MG63 (cell line): Measurements from ENCODE around the gene FAM219A. TPM values are rescaled to one million over a fixed set of nuclear protein-coding genes. Genes with fewer than 3 reads are reported as not detected.
A peak's percentile ranks its signal among the peaks of the same experiment; 100 is the strongest.
"Not testable (repeated sequence)": the region's sequence is repeated elsewhere in the genome, so short reads cannot be mapped to it uniquely, and the experiment has no call there.

Source experiments
- DNase-seq: peaks from one replicate; pipeline ENCODE4 v3.0.0-alpha.2; 2020
- H3K27me3 ChIP-seq: fragments of 250-450 bp; sonication (Bioruptor Pico); 2 replicates; pipeline ENCODE4 v1.5.1; 2020; ENCODE audit warnings: mild to moderate bottlenecking, moderate library complexity
- H3K36me3 ChIP-seq: fragments of 250-450 bp; sonication (Bioruptor Pico); 2 replicates; pipeline ENCODE4 v1.5.1; 2020; ENCODE audit warnings: mild to moderate bottlenecking, moderate library complexity
- H3K4me3 ChIP-seq: fragments of 250-450 bp; sonication (Bioruptor Pico); 2 replicates; pipeline ENCODE4 v1.5.1; 2020; ENCODE audit warnings: mild to moderate bottlenecking, moderate library complexity
- H3K9me3 ChIP-seq: fragments of 250-450 bp; sonication (Bioruptor Pico); 2 replicates; pipeline ENCODE4 v1.5.1; 2020; ENCODE audit warnings: mild to moderate bottlenecking, moderate library complexity
- total RNA-seq: library from RNA; depleted of rRNA; stranded (reverse); fragments of >200 nt; shearing (Covaris generic); gene quantifications from 2 replicates; pipeline ENCODE4 v1.2.3, GENCODE V29; 2014; ENCODE audit warnings: low replicate concordance

Gene FAM219A
- total RNA-seq, 1 experiment from 2014 or later = 7.7 TPM

DNA sequence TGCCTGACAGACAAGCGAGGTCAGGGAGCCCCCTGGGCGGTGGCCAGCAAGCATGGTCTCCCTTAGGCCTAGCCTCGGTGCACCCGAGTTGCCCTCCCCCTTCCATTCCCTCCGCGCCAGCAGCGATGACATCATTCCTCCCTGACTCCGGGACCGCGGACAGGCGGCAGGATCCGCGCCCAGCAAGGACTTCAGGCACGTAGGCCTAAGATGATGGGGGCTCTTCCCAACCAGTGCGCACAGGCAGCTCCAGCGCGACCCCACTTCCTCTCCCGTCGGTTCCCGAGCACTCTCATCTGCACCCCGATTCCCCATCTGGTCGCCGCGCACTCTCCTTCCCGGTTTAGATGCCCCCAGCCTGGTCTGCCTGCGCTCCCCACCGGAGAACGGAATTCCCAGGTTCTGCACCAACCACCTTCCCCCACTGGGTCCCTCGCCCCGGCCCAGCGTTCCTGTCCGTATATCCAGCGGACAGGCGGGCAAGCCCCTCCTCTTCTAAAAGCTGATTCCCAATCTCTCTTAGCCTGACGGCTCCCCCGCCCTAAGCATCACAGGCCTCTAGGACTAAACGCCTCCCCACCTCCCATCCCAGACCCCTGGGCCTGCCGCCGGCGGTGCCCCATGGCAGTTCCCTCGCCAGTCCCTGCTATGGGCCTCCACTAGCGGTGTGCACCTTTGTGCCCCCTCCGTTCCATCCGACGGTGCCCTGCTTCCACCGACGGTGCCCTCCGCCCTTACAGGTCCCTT, 931 bp downstream of the FAM219A start:
- no peaks in the 10 kb centered on the region for H3K36me3 ChIP-seq
- H3K27me3 ChIP-seq = no peaks in the 10 kb centered on the region
- no peaks in the 10 kb centered on the region for H3K9me3 ChIP-seq
- DNase-seq = peak; percentile 82
- H3K4me3 ChIP-seq = peak overlapping the region; percentile 71

- Histone ChIP-seq H3K9me3 (no peaks in the 10 kb centered on the region), H3K27me3 (no peaks in the 10 kb centered on the region), H3K4me3 (peak overlapping the region; percentile 71), H3K36me3 (no peaks in the 10 kb centered on the region)
- DNase-seq = no peak
These were observed 1.6 kb downstream of the FAM219A start for GRCh38 chr9:34456746-34457145.

GRCh38 chr9:34456151-34456550, 2.2 kb downstream of the FAM219A start:
- no peaks in the 10 kb centered on the region for H3K9me3 ChIP-seq
- no peaks in the 10 kb centered on the region for H3K27me3 ChIP-seq
- DNase-seq = no peak
- no peaks in the 10 kb centered on the region for H3K36me3 ChIP-seq
- no peak overlapping the region for H3K4me3 ChIP-seq

GRCh38 chr9:34454571-34455065, 3.8 kb downstream of the FAM219A start:
- peak; percentile 67 for DNase-seq
- Histone ChIP-seq H3K36me3 (no peaks in the 10 kb centered on the region), H3K27me3 (no peaks in the 10 kb centered on the region), H3K4me3 (no peak overlapping the region), H3K9me3 (no peaks in the 10 kb centered on the region)

DNA sequence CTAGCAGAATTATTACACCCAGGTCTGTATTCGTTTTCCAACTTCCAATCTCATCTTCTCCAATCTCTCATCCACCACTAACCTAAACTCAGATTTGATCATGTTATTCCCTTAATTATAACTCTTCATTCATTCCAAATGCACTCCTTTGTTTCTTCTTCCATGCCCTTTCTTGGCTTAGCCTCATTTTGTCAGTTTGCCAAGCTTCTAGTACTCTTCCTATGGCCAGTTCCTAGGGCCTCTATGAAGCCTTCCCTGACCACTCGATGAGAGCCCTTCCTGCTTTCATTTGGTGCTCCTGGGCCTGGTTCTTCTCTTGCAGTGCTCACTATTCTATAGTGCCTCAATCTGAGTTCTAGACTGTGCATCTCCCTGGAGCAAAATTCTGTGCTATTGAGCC, 5.8 kb downstream of the FAM219A start:
- Histone ChIP-seq H3K9me3 (no peaks in the 10 kb centered on the region), H3K36me3 (no peaks in the 10 kb centered on the region), H3K27me3 (no peaks in the 10 kb centered on the region), H3K4me3 (no peak overlapping the region)
- DNase-seq = no peak

DNA sequence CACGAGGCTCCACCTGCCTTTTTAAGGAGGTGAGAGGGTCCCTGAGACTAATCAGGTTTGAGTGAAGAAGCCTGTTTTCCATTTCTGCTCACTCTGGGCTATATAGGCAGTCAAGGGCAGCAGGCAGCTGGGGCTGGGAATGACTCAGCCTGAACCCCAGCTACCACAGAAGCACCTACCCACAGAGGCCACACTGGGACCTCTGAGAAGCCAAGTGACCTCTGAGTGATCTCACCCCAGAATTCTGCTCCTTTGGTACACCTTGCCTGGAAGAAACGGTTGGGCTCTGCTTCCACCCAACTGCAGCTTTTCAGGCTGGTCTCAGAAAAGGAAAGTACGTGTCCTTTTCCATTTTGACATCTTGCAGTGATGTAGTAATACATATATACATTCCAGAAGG, 6.8 kb downstream of the FAM219A start:
- Histone ChIP-seq H3K9me3 (no peaks in the 10 kb centered on the region), H3K27me3 (no peaks in the 10 kb centered on the region)

GRCh38 chr9:34451135-34451534, 7.2 kb downstream of the FAM219A start:
- no peaks in the 10 kb centered on the region for H3K36me3 ChIP-seq
- no peak for DNase-seq
- H3K9me3 ChIP-seq = no peaks in the 10 kb centered on the region
- H3K4me3 ChIP-seq = no peak overlapping the region
- H3K27me3 ChIP-seq = no peaks in the 10 kb centered on the region

More for the DNA sequence above, 6.8 kb downstream of the FAM219A start:
- no peak for DNase-seq
- no peak overlapping the region for H3K4me3 ChIP-seq
- H3K36me3 ChIP-seq = no peaks in the 10 kb centered on the region

DNA sequence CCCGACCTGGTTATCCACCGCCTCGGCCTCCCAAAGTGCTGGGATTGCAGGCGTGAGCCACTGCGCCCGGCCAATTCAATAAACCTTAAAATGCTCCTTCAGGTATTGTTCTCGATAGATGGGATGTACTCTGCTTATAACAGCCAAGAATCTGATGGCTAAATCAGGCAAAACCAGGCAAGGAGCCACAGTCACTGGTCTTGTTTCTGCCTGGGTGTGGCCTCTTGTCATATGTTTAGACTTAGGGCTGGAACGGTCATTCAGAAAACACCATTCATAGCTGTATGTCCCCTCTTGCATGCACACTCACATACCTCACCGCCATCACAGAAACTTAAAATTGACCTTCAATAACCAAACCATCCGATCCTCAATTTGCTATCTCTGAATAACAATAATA, 7.7 kb downstream of the FAM219A start:
- no peaks in the 10 kb centered on the region for H3K27me3 ChIP-seq
- no peak overlapping the region for H3K4me3 ChIP-seq
- DNase-seq = no peak
- H3K9me3 ChIP-seq = no peaks in the 10 kb centered on the region
- H3K36me3 ChIP-seq = no peaks in the 10 kb centered on the region

DNA sequence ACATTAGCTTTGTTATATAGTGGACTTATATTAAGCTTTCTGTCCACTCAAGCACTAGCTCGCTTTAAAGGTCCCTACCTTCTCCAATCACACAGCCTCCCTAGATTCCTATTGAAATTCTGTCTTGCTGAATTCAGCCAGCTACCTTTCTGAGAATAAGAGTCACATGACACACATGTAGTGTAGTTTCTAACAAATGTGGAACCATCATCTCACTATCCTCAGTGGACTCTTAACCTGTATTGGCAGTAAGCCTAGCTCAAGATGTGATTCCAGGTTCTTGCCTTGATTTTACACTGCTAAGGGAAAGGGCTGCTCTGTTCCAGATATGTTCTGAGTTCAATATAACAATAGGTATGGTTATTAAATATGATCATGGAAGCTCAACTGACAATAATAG, 11.4 kb downstream of the FAM219A start:
- no peak for DNase-seq
- no peaks in the 10 kb centered on the region for H3K9me3 ChIP-seq
- no peaks in the 10 kb centered on the region for H3K27me3 ChIP-seq
- no peak overlapping the region for H3K4me3 ChIP-seq
- no peaks in the 10 kb centered on the region for H3K36me3 ChIP-seq

DNA sequence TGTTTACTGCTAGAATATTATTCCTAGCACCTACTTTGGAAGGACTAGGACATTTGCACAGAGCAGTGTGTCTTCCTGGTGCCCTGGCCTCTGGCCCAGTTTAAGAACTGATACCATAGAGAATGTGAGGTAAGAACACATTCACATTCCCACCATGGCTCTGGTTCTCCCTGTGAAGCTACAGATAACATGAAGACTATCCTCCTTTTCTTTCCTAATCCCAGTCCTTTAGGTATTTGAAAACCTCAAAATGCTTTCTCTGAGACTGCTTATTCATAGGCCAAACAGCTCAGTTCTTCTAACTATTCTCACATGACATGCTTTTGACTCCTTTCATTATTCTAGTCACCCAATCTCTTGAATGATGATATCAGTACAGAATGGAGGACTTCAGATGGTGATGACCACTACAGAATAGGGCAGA, 11.9 kb downstream of the FAM219A start:
- no peak for DNase-seq

GRCh38 chr9:34443976-34444375, 14.4 kb downstream of the FAM219A start:
- Histone ChIP-seq H3K36me3 (no peaks in the 10 kb centered on the region), H3K9me3 (no peaks in the 10 kb centered on the region), H3K4me3 (no peak overlapping the region), H3K27me3 (no peaks in the 10 kb centered on the region)
- DNase-seq = no peak

More for the DNA sequence above, 11.9 kb downstream of the FAM219A start:
- no peaks in the 10 kb centered on the region for H3K9me3 ChIP-seq
- H3K4me3 ChIP-seq = no peak overlapping the region
- no peaks in the 10 kb centered on the region for H3K36me3 ChIP-seq
- no peaks in the 10 kb centered on the region for H3K27me3 ChIP-seq

GRCh38 chr9:34443533-34443932, 14.8 kb downstream of the FAM219A start:
- no peaks in the 10 kb centered on the region for H3K27me3 ChIP-seq
- H3K4me3 ChIP-seq = no peak overlapping the region
- no peak for DNase-seq
- H3K9me3 ChIP-seq = no peaks in the 10 kb centered on the region
- H3K36me3 ChIP-seq = no peaks in the 10 kb centered on the region

DNA sequence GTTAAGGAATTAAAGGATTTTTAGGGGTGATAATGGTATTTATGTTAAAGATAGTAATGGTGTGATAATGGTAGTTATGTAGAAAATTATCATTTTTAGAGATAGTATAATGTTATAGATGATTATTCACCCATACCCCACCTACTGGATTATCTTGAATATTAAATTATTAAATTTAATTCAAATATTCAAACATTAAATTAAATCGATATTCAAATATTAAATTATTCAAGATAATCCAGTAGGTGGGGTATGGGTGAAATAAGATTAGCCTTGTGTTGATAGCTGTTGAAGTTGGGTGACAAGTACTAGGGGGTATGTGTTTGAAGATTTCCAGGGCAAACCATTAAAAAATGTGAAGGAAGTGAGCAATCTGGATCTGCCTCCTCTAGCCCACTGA, 15.6 kb downstream of the FAM219A start:
- H3K27me3 ChIP-seq = no peaks in the 10 kb centered on the region
- no peaks in the 10 kb centered on the region for H3K36me3 ChIP-seq
- H3K9me3 ChIP-seq = no peaks in the 10 kb centered on the region
- no peak for DNase-seq
- H3K4me3 ChIP-seq = no peak overlapping the region

- no peak for DNase-seq
- Histone ChIP-seq H3K9me3 (no peaks in the 10 kb centered on the region), H3K36me3 (no peaks in the 10 kb centered on the region), H3K4me3 (no peak overlapping the region), H3K27me3 (no peaks in the 10 kb centered on the region)
These were observed 18.4 kb downstream of the FAM219A start for GRCh38 chr9:34440017-34440416.

DNA sequence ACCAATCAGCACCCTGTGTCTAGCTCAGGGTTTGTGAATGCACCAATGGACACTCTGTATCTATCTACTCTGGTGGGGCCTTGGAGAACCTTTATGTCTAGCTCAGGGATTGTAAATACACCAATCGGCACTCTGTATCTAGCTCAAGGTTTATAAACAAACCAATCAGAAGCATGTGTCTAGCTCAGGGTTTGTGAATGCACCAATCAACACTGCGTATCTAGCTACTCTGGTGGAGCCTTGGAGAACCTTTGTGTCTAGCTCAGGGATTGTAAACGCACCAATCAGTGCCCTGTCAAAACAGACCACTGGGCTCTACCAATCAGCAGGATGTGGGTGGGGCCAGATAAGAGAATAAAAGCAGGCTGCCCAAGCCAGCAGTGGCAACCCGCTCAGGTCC, 19.9 kb downstream of the FAM219A start:
- not testable (repeated sequence) for H3K4me3 ChIP-seq, H3K9me3 ChIP-seq, H3K27me3 ChIP-seq, DNase-seq, H3K36me3 ChIP-seq

DNA sequence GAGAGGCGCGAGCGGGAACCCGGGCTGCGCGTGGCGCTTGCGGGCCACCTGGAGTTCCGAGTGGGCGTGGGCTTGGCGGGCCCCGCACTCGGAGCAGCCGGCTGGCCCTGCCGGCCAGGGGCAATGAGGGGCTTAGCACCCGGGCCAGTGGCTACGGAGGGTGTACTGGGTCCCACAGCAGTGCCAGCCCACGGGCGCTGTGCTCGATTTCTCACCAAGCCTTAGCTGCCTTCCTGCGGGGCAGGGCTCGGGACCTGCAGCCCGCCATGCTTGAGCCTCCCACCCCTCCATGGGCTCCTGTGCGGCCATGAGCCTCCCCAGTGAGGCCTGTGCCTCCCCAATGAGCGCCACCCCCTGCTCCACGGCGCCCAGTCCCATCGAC, 20.5 kb downstream of the FAM219A start:
- not testable (repeated sequence) for H3K9me3 ChIP-seq, H3K4me3 ChIP-seq, H3K27me3 ChIP-seq, DNase-seq, H3K36me3 ChIP-seq

- Histone ChIP-seq H3K36me3 (no peaks in the 10 kb centered on the region), H3K9me3 (no peaks in the 10 kb centered on the region), H3K4me3 (no peak overlapping the region), H3K27me3 (no peaks in the 10 kb centered on the region)
- no peak for DNase-seq
These were observed 21.1 kb downstream of the FAM219A start for GRCh38 chr9:34437006-34437925.
